ENCODE results near the gene OR10G2. TPM values are rescaled to one million over a fixed set of nuclear protein-coding genes. Genes with fewer than 3 reads are reported as not detected.

OR10G2 gene
- polyA plus RNA-seq, 3 donors = not detected

GRCh38 chr14:21672116-21672515 lies 37.4 kb upstream of the OR10G2 start:
- peaks cover 1 to 3% (median 3%) of the 10 kb centered on the region in 3 donors for H3K27me3 Mint-ChIP-seq (ENCODE audit: low read depth in 3 of 3)
- H3K4me1 Mint-ChIP-seq = no peaks in the 10 kb centered on the region
- Histone ChIP-seq H3K36me3 (replicated peaks in 1 of 2; ENCODE audit: control insufficient read depth in 1 of 2, insufficient read depth in 2 of 2, low read length in 2 of 2) (no peaks in the 10 kb centered on the region), H3K4me3 (replicated peaks in 1 of 3; ENCODE audit: low read depth in 2 of 3, low read length in 3 of 3) (no peak overlapping the region), H3K9ac (ENCODE audit: insufficient read depth, low read length, poor library complexity, severe bottlenecking) (no peak overlapping the region), H3K79me2 (ENCODE audit: insufficient read depth, low read length) (no peaks in the 10 kb centered on the region), H3K4me1 (ENCODE audit: control insufficient read depth in 1 of 2, insufficient read depth in 2 of 2, low read length in 2 of 2) (no peaks in the 10 kb centered on the region), H3K4me2 (replicated peaks; ENCODE audit: extremely low read depth, low read length, poor library complexity, severe bottlenecking) (no peak overlapping the region), H3K27me3 (ENCODE audit: control insufficient read depth in 2 of 2, insufficient read depth in 2 of 2, low read length in 2 of 2) (peaks cover 0 to 2% of the 10 kb centered on the region in 2 donors), H4K20me1 (ENCODE audit: insufficient read depth, low read length) (no peaks in the 10 kb centered on the region), H2AFZ (ENCODE audit: insufficient read depth, low read depth, low read length, poor library complexity, severe bottlenecking) (no peak overlapping the region), H3K9me3 (replicated peaks in 1 of 2; ENCODE audit: control insufficient read depth in 1 of 2, insufficient read depth in 1 of 2, low read length in 2 of 2) (peaks cover 3 to 5% of the 10 kb centered on the region in 2 donors), H3K27ac (ENCODE audit: low read depth in 1 of 2, low read length in 2 of 2) (no peak overlapping the region)
- no peak overlapping the region for H3K4me3 Mint-ChIP-seq
- H3K9me3 Mint-ChIP-seq = peaks cover 2 to 16% (median 14%) of the 10 kb centered on the region in 7 donors
- H3K36me3 Mint-ChIP-seq = no peaks in the 10 kb centered on the region
- H3K27ac Mint-ChIP-seq = no peak overlapping the region
- DNase-seq = no peak
- TF ChIP-seq CTCF (IDR thresholded peaks at IDR 0.05) = no peak
- no CpG with 5 or more reads among the region's 1 CpG for WGBS (ENCODE audit: insufficient coverage)
- intact Hi-C loops (cut with micrococcal nuclease) = no loop called here

- WGBS (ENCODE audit: insufficient coverage) = no CpG with 5 or more reads among the region's 2 CpGs
- intact Hi-C loops (cut with micrococcal nuclease) = no loop called here
Observed at GRCh38 chr14:21671371-21671770, 36.6 kb upstream of the OR10G2 start.

More at GRCh38 chr14:21671371-21671770, 36.6 kb upstream of the OR10G2 start:
- H2AFZ ChIP-seq (ENCODE audit: insufficient read depth, low read depth, low read length, poor library complexity, severe bottlenecking) = no peak overlapping the region
- H3K4me2 ChIP-seq (replicated peaks; ENCODE audit: extremely low read depth, low read length, poor library complexity, severe bottlenecking) = no peak overlapping the region
- H3K9me3 ChIP-seq (replicated peaks in 1 of 2; ENCODE audit: control insufficient read depth in 1 of 2, insufficient read depth in 1 of 2, low read length in 2 of 2) = peaks cover 2 to 5% of the 10 kb centered on the region in 2 donors
- Mint-ChIP-seq H3K4me1 (no peaks in the 10 kb centered on the region), H3K27ac (no peak overlapping the region), H3K9me3 (peaks cover 2 to 16% (median 13%) of the 10 kb centered on the region in 7 donors), H3K36me3 (no peaks in the 10 kb centered on the region), H3K4me3 (no peak overlapping the region), H3K27me3 (ENCODE audit: low read depth in 3 of 3) (peaks cover 1 to 3% (median 3%) of the 10 kb centered on the region in 3 donors)
- TF ChIP-seq CTCF (IDR thresholded peaks at IDR 0.05) = no peak
- no peak overlapping the region for H3K27ac ChIP-seq (ENCODE audit: low read depth in 1 of 2, low read length in 2 of 2)
- peaks cover 0 to 2% of the 10 kb centered on the region in 2 donors for H3K27me3 ChIP-seq (ENCODE audit: control insufficient read depth in 2 of 2, insufficient read depth in 2 of 2, low read length in 2 of 2)
- H3K79me2 ChIP-seq (ENCODE audit: insufficient read depth, low read length) = no peaks in the 10 kb centered on the region
- H4K20me1 ChIP-seq (ENCODE audit: insufficient read depth, low read length) = no peaks in the 10 kb centered on the region
- no peaks in the 10 kb centered on the region for H3K36me3 ChIP-seq (replicated peaks in 1 of 2; ENCODE audit: control insufficient read depth in 1 of 2, insufficient read depth in 2 of 2, low read length in 2 of 2)
- H3K4me1 ChIP-seq (ENCODE audit: control insufficient read depth in 1 of 2, insufficient read depth in 2 of 2, low read length in 2 of 2) = no peaks in the 10 kb centered on the region
- H3K4me3 ChIP-seq (replicated peaks in 1 of 3; ENCODE audit: low read depth in 2 of 3, low read length in 3 of 3) = no peak overlapping the region
- no peak overlapping the region for H3K9ac ChIP-seq (ENCODE audit: insufficient read depth, low read length, poor library complexity, severe bottlenecking)
- DNase-seq = no peak
